Measurements from ENCODE around the gene STK32C.

DNA sequence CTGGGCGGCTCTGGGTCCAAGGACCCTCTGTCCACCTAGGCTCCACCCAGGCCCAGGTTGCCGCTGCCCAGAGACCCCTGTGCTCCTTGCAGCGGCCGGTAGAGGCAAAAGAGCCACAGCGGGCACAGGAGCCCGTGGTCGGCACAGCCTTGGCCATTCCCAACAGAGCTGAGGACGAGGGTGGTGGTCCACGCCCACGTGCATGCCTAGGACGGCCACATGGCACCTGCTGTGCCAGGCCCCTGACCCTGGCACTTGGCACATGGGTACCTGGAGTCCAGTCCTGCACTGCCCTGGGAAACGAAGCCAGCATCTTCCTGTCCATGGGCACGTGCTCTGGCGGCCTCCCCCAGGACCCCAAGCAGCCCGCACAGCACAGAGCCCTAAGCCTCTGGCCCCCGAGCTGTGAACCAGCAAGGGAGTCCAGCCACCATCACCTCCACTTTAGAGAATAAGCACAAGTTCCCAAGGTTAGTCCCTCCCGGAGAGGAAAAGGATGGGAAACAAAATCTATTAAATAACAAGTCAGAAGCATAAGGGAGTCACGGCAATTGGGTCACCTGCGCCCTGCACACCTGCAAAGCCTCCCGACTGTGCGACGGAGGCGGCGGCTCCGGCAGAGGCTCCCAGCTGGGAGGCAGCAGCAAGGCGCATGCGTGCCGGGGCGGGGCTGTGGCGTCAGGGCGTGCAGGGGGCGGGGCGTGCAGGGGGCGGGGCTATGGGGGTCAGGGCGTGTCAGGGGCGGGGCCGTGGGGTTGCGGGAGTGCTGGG is 59.1 kb downstream of the STK32C start:
- TF ChIP-seq POLR2AphosphoS5 (IDR thresholded peaks at IDR 0.05; ENCODE audit: low read depth, low read length), result no peak
- TF ChIP-seq TAF1 (IDR thresholded peaks at IDR 0.05; ENCODE audit: borderline replicate concordance, insufficient read depth, low read length), result no peak

Data from PFSK-1 (cell line).